K562 (cell line): Measurements from ENCODE around the gene CD44.

ENCODE experiments used
- EHMT2 ChIP-seq: fragments of 450-650 bp; IDR thresholded peaks from 2 replicates; pipeline ENCODE4 v1.6.1; 2018; ENCODE audit warnings: antibody characterized with exemption
- FOXK2 ChIP-seq, 2 experiments: fragments of 450-650 bp; IDR thresholded peaks in 1 of 2; conservative IDR thresholded peaks in 1 of 2; 2 replicates each; pipeline ENCODE4 v1.6.1; 2016; ENCODE audit warnings: low read depth in 2 of 2, mild to moderate bottlenecking in 1 of 2
- LEF1 ChIP-seq: fragments of 450-650 bp; IDR thresholded peaks from 2 replicates; pipeline ENCODE4 v1.6.1; 2016; ENCODE audit warnings: mild to moderate bottlenecking
- RBM15 ChIP-seq: fragments of 200-400 bp; formaldehyde crosslinking; IDR thresholded peaks from 2 replicates; pipeline ENCODE4 v1.6.1; 2018; ENCODE audit warnings: mild to moderate bottlenecking, low read length, moderate library complexity; ENCODE audit not compliant: insufficient read depth
- ZNF121 ChIP-seq: sonication (generic); formaldehyde crosslinking; conservative IDR thresholded peaks from 2 replicates; pipeline ENCODE4 v1.8.0; 2022; ENCODE audit warnings: missing genetic modification reagents
- TF ChIP-seq, protein P1 (sequence below), 3 experiments: IDR thresholded peaks in 2 of 3; conservative IDR thresholded peaks in 1 of 3; 2 replicates each; pipeline ENCODE4 v1.5.1; 2011 to 2012; ENCODE audit warnings: low read length in 3 of 3, mild to moderate bottlenecking in 3 of 3, control low read depth in 2 of 3, improper control_type of control experiment in 1 of 3, inconsistent platforms in 1 of 3, low read depth in 1 of 3, mixed read lengths in 1 of 3, moderate library complexity in 1 of 3; ENCODE audit not compliant: insufficient read depth in 2 of 3

DNA sequence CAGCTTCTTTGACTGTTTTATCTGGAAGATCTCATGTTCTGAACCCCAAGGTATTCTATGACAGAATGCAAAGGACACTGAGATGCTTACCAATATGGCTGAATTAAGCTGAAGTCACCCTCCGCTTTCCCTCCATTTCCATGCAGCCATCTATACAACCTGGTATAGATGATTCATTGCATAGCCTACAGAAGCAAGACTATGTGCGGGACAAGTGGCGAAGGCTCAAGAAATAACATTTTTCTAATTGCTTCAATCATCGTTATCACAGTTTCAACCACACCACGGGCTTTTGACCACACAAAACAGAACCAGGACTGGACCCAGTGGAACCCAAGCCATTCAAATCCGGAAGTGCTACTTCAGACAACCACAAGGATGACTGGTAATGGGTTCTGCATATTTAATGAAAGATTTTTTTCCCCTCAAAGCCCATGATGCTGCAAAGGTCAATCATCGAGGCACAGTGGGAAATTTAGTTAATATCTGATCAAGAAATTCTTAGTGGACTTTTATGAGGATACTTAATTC, 61.9 kb downstream of the CD44 start:
- TF ChIP-seq EHMT2 = no peak
- TF ChIP-seq RBM15 = no peak
- no peak for TF ChIP-seq LEF1
- TF ChIP-seq FOXK2 (conservative IDR thresholded peaks at IDR 0.05 in 1 of 2, IDR thresholded peaks at IDR 0.05 in 1 of 2; ENCODE audit: low read depth in 2 of 2) = no peak
- TF ChIP-seq ZNF121 = no peak
- TF ChIP-seq, protein P1, sequence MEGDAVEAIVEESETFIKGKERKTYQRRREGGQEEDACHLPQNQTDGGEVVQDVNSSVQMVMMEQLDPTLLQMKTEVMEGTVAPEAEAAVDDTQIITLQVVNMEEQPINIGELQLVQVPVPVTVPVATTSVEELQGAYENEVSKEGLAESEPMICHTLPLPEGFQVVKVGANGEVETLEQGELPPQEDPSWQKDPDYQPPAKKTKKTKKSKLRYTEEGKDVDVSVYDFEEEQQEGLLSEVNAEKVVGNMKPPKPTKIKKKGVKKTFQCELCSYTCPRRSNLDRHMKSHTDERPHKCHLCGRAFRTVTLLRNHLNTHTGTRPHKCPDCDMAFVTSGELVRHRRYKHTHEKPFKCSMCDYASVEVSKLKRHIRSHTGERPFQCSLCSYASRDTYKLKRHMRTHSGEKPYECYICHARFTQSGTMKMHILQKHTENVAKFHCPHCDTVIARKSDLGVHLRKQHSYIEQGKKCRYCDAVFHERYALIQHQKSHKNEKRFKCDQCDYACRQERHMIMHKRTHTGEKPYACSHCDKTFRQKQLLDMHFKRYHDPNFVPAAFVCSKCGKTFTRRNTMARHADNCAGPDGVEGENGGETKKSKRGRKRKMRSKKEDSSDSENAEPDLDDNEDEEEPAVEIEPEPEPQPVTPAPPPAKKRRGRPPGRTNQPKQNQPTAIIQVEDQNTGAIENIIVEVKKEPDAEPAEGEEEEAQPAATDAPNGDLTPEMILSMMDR (IDR thresholded peaks at IDR 0.05 in 2 of 3, conservative IDR thresholded peaks at IDR 0.05 in 1 of 3; ENCODE audit: insufficient read depth in 2 of 3, low read depth in 1 of 3, low read length in 3 of 3) = no peak
